Stimulated activated naive CD8-positive, alpha-beta T cell treated with anti-CD3 and anti-CD28 coated beads, Interleukin-15, amount 100 ng/mL, for 72 hours (primary cell): ENCODE data around the gene SLFN12L.
A peak's percentile ranks its signal among the peaks of the same experiment; 100 is the strongest.
"Not testable (repeated sequence)": the region's sequence is repeated elsewhere in the genome, so short reads cannot be mapped to it uniquely, and the experiment has no call there.

Experiments used
- ATAC-seq: fragments of 150-1000 bp; cut with Tn5 transposase; 2 replicates; pipeline ENCODE4 v1.10.0; 2021; ENCODE audit warnings: mild to moderate bottlenecking, moderate library complexity
- DNase-seq, 2 donors: peaks; one replicate each; pipeline ENCODE4 v3.0.0; 2021 to 2022
- H3K27ac Mint-ChIP-seq, 2 donors: one replicate each; pipeline ENCODE4 v1.8.0; 2022; ENCODE audit warnings: mild to moderate bottlenecking in 2 of 2, mixed read lengths in 2 of 2, moderate library complexity in 2 of 2
- H3K27me3 Mint-ChIP-seq: one replicate; pipeline ENCODE4 v1.8.0; 2022; ENCODE audit warnings: mixed read lengths
- H3K4me1 Mint-ChIP-seq: one replicate; pipeline ENCODE4 v1.8.0; 2022; ENCODE audit warnings: mild to moderate bottlenecking, mixed read lengths
- H3K4me3 Mint-ChIP-seq, 2 donors: one replicate each; pipeline ENCODE4 v1.8.0; 2022; ENCODE audit warnings: mild to moderate bottlenecking in 2 of 2, mixed read lengths in 2 of 2, moderate library complexity in 1 of 2
- H3K9me3 Mint-ChIP-seq, 2 donors: one replicate each; pipeline ENCODE4 v1.8.0; 2022; ENCODE audit warnings: mixed read lengths in 2 of 2

SLFN12L gene

GRCh38 chr17:35554668-35555067 lies 17.2 kb upstream of the SLFN12L start:
- H3K27ac Mint-ChIP-seq = no peak overlapping the region
- H3K9me3 Mint-ChIP-seq = no peaks in the 10 kb centered on the region
- peaks cover 10% of the 10 kb centered on the region for H3K27me3 Mint-ChIP-seq
- H3K4me3 Mint-ChIP-seq = no peak overlapping the region
- ATAC-seq = peak; percentile 54
- DNase-seq = no peak
- H3K4me1 Mint-ChIP-seq = peaks cover 5% of the 10 kb centered on the region

- Mint-ChIP-seq H3K9me3 (no peaks in the 10 kb centered on the region), H3K4me1 (peaks cover 19% of the 10 kb centered on the region), H3K27ac (no peak overlapping the region), H3K4me3 (no peak overlapping the region), H3K27me3 (peaks cover 3% of the 10 kb centered on the region)
- no peak for ATAC-seq
- no peak for DNase-seq
Observed at GRCh38 chr17:35553310-35553709, 15.8 kb upstream of the SLFN12L start.

- H3K4me3 Mint-ChIP-seq = no peak overlapping the region
- no peaks in the 10 kb centered on the region for H3K9me3 Mint-ChIP-seq
- H3K27me3 Mint-ChIP-seq = no peaks in the 10 kb centered on the region
- peak; percentile 69 for ATAC-seq
- DNase-seq = no peak
- H3K27ac Mint-ChIP-seq = no peak overlapping the region
- peaks cover 43% of the 10 kb centered on the region for H3K4me1 Mint-ChIP-seq
Observed at GRCh38 chr17:35548978-35549377, 11.5 kb upstream of the SLFN12L start.

- DNase-seq = no peak
- no peak for ATAC-seq
- Mint-ChIP-seq H3K4me1 (peaks cover 49% of the 10 kb centered on the region), H3K27ac (no peak overlapping the region), H3K27me3 (no peaks in the 10 kb centered on the region), H3K9me3 (no peaks in the 10 kb centered on the region), H3K4me3 (no peak overlapping the region)
Observed at GRCh38 chr17:35548208-35548810, 10.8 kb upstream of the SLFN12L start.

- no peak overlapping the region for H3K4me3 Mint-ChIP-seq
Observed at GRCh38 chr17:35546487-35546886, 9.0 kb upstream of the SLFN12L start.

GRCh38 chr17:35545150-35545549 lies 7.7 kb upstream of the SLFN12L start:
- H3K4me1 Mint-ChIP-seq = peaks cover 65% of the 10 kb centered on the region
- H3K4me3 Mint-ChIP-seq = no peak overlapping the region
- DNase-seq = no peak
- H3K27ac Mint-ChIP-seq = no peak overlapping the region
- H3K9me3 Mint-ChIP-seq = no peaks in the 10 kb centered on the region
- H3K27me3 Mint-ChIP-seq = no peaks in the 10 kb centered on the region
- ATAC-seq = no peak

More at GRCh38 chr17:35546487-35546886, 9.0 kb upstream of the SLFN12L start:
- Mint-ChIP-seq H3K4me1 (peaks cover 56% of the 10 kb centered on the region), H3K27ac (no peak overlapping the region), H3K27me3 (no peaks in the 10 kb centered on the region), H3K9me3 (no peaks in the 10 kb centered on the region)
- ATAC-seq (no peak), DNase-seq (no peak)

GRCh38 chr17:35543856-35544255 lies 6.4 kb upstream of the SLFN12L start:
- H3K4me3 Mint-ChIP-seq = no peak overlapping the region
- peaks cover 65% of the 10 kb centered on the region for H3K4me1 Mint-ChIP-seq
- DNase-seq (no peak), ATAC-seq (no peak)
- H3K9me3 Mint-ChIP-seq = no peaks in the 10 kb centered on the region
- H3K27ac Mint-ChIP-seq = no peak overlapping the region
- H3K27me3 Mint-ChIP-seq = no peaks in the 10 kb centered on the region

GRCh38 chr17:35542990-35543389 lies 5.5 kb upstream of the SLFN12L start:
- no peaks in the 10 kb centered on the region for H3K9me3 Mint-ChIP-seq
- no peak overlapping the region for H3K27ac Mint-ChIP-seq
- H3K4me3 Mint-ChIP-seq = no peak overlapping the region
- no peak for ATAC-seq
- H3K4me1 Mint-ChIP-seq = peaks cover 67% of the 10 kb centered on the region
- no peak for DNase-seq
- H3K27me3 Mint-ChIP-seq = no peaks in the 10 kb centered on the region

- H3K4me1 Mint-ChIP-seq = peaks cover 67% of the 10 kb centered on the region
- ATAC-seq (no peak), DNase-seq (no peak)
- H3K27ac Mint-ChIP-seq = peak overlapping the region; percentile 94 to 98
- no peaks in the 10 kb centered on the region for H3K9me3 Mint-ChIP-seq
- peak overlapping the region; percentile 59 to 84 for H3K4me3 Mint-ChIP-seq
- H3K27me3 Mint-ChIP-seq = no peaks in the 10 kb centered on the region
Observed at GRCh38 chr17:35541434-35541833, 4.0 kb upstream of the SLFN12L start.

GRCh38 chr17:35540589-35541404 lies 3.3 kb upstream of the SLFN12L start:
- DNase-seq (peak in 1 of 2 donors; percentile 51), ATAC-seq (peak; percentile 55)
- no peaks in the 10 kb centered on the region for H3K9me3 Mint-ChIP-seq
- peak overlapping the region; percentile 78 to 84 for H3K4me3 Mint-ChIP-seq
- no peaks in the 10 kb centered on the region for H3K27me3 Mint-ChIP-seq
- peaks cover 60% of the 10 kb centered on the region for H3K4me1 Mint-ChIP-seq
- H3K27ac Mint-ChIP-seq = peak overlapping the region; percentile 94 to 98

- Mint-ChIP-seq H3K27ac (peak overlapping the region; percentile 94 to 98), H3K27me3 (no peaks in the 10 kb centered on the region), H3K4me1 (peaks cover 54% of the 10 kb centered on the region), H3K4me3 (peak overlapping the region; percentile 78 to 84), H3K9me3 (no peaks in the 10 kb centered on the region)
- DNase-seq = no peak
- ATAC-seq = no peak
Observed at GRCh38 chr17:35539659-35540026, 2.2 kb upstream of the SLFN12L start.

- DNase-seq (peak; percentile 48 to 64), ATAC-seq (peak; percentile 60)
- no peaks in the 10 kb centered on the region for H3K9me3 Mint-ChIP-seq
- H3K4me1 Mint-ChIP-seq = peaks cover 61% of the 10 kb centered on the region
- peak overlapping the region; percentile 99 for H3K27ac Mint-ChIP-seq
- no peaks in the 10 kb centered on the region for H3K27me3 Mint-ChIP-seq
- H3K4me3 Mint-ChIP-seq = peak overlapping the region; percentile 68 to 84
Observed at GRCh38 chr17:35536664-35537171, 760 bp downstream of the SLFN12L start.

GRCh38 chr17:35535406-35535805 lies 2.1 kb downstream of the SLFN12L start:
- not testable (repeated sequence) for H3K9me3 Mint-ChIP-seq, H3K27me3 Mint-ChIP-seq, ATAC-seq
- peak overlapping the region; percentile 68 to 84 for H3K4me3 Mint-ChIP-seq
- DNase-seq = peak in 1 of 2 donors; percentile 45
- peaks cover 61% of the 10 kb centered on the region for H3K4me1 Mint-ChIP-seq
- peak overlapping the region; percentile 99 for H3K27ac Mint-ChIP-seq

GRCh38 chr17:35534576-35535093 lies 2.8 kb downstream of the SLFN12L start:
- Mint-ChIP-seq H3K27me3 (no peaks in the 10 kb centered on the region), H3K9me3 (no peaks in the 10 kb centered on the region), H3K27ac (peak overlapping the region; percentile 7 to 99), H3K4me1 (peaks cover 57% of the 10 kb centered on the region), H3K4me3 (peak overlapping the region; percentile 68 to 84)
- no peak for ATAC-seq
- no peak for DNase-seq

- ATAC-seq = peak; percentile 50
- Mint-ChIP-seq H3K4me1 (peaks cover 63% of the 10 kb centered on the region), H3K27ac (no peak overlapping the region), H3K27me3 (no peaks in the 10 kb centered on the region), H3K4me3 (peak overlapping the region; percentile 80 to 86), H3K9me3 (peaks cover 0 to under 1% of the 10 kb centered on the region in 2 donors)
- DNase-seq = no peak
Observed at GRCh38 chr17:35531160-35531559, 6.3 kb downstream of the SLFN12L start.

- DNase-seq (no peak), ATAC-seq (peak; percentile 59)
- Mint-ChIP-seq H3K4me3 (peak overlapping the region; percentile 35 to 86), H3K27ac (peak overlapping the region; percentile 49 to 59), H3K9me3 (peaks cover 0 to 6% of the 10 kb centered on the region in 2 donors), H3K4me1 (peaks cover 76% of the 10 kb centered on the region), H3K27me3 (no peaks in the 10 kb centered on the region)
Observed at GRCh38 chr17:35529866-35530265, 7.6 kb downstream of the SLFN12L start.
